Neural cell (in vitro differentiated cells): ENCODE data around the gene TDRD3. TPM values are rescaled to one million over a fixed set of nuclear protein-coding genes. Genes with fewer than 3 reads are reported as not detected.

ENCODE experiments used
- H2AFZ ChIP-seq: fragments of 200-600, 300-800 bp; sonication (generic), shearing (Covaris generic); 2 replicates; pipeline ENCODE4 v1.6.0; 2014; ENCODE audit warnings: low read depth, mild to moderate bottlenecking, antibody characterized with exemption, low read length, moderate library complexity
- H3F3A ChIP-seq: fragments of 200-600 bp; shearing (Covaris generic); 2 replicates; pipeline ENCODE4 v1.6.1; 2016; ENCODE audit warnings: mild to moderate bottlenecking, moderate library complexity, mixed read lengths, antibody characterized with exemption, low read length; ENCODE audit not compliant: insufficient read depth, poor library complexity, severe bottlenecking
- H3K27ac ChIP-seq: fragments of 200-600, 300-800 bp; sonication (generic), shearing (Covaris generic); 2 replicates; pipeline ENCODE4 v1.5.1; 2014; ENCODE audit warnings: mild to moderate bottlenecking, low read length, moderate library complexity
- H3K27me3 ChIP-seq: fragments of 300-800, 200-600 bp; sonication (generic), shearing (Covaris generic); 2 replicates; pipeline ENCODE4 v1.6.0; 2014; ENCODE audit warnings: mild to moderate bottlenecking, low read depth, low read length, moderate library complexity; ENCODE audit not compliant: insufficient read depth
- H3K36me3 ChIP-seq: fragments of 300-800, 200-600 bp; sonication (generic), shearing (Covaris generic); 2 replicates; pipeline ENCODE4 v1.5.1; 2014; ENCODE audit warnings: mild to moderate bottlenecking, antibody characterized with exemption, low read length, moderate library complexity; ENCODE audit not compliant: insufficient read depth
- H3K4me2 ChIP-seq: fragments of 300-800, 200-600 bp; sonication (generic), shearing (Covaris generic); 2 replicates; pipeline ENCODE4 v1.6.0; 2014; ENCODE audit warnings: mild to moderate bottlenecking, low read length
- H3K4me3 ChIP-seq: fragments of 300-800, 200-600 bp; sonication (generic), shearing (Covaris generic); 2 replicates; pipeline ENCODE4 v1.5.1; 2014; ENCODE audit warnings: mild to moderate bottlenecking, low read length, moderate library complexity
- H3K79me2 ChIP-seq: fragments of 200-600 bp; shearing (Covaris generic); replicated peaks from 2 replicates; pipeline ENCODE4 v1.6.0; 2014; ENCODE audit warnings: mild to moderate bottlenecking, low read length, moderate library complexity; ENCODE audit not compliant: insufficient read depth
- H3K9ac ChIP-seq: fragments of 300-800, 200-600 bp; sonication (generic), shearing (Covaris generic); 2 replicates; pipeline ENCODE4 v1.6.1; 2016; ENCODE audit warnings: mild to moderate bottlenecking, low read length, mixed read lengths
- H3K9me2 ChIP-seq: fragments of 200-600 bp; shearing (Covaris generic); 2 replicates; pipeline ENCODE4 v1.6.1; 2016; ENCODE audit warnings: mild to moderate bottlenecking, low read length, mixed read lengths; ENCODE audit not compliant: insufficient read depth
- H3K9me3 ChIP-seq: fragments of 200-600, 300-800 bp; sonication (generic), shearing (Covaris generic); 2 replicates; pipeline ENCODE4 v1.6.1; 2016; ENCODE audit warnings: mild to moderate bottlenecking, mixed run types, low read length, moderate library complexity, mixed read lengths
- H4K20me1 ChIP-seq: fragments of 200-600 bp; shearing (Covaris generic); 2 replicates; pipeline ENCODE4 v1.6.1; 2016; ENCODE audit warnings: mild to moderate bottlenecking, mixed run types; ENCODE audit not compliant: insufficient read depth
- EP300 ChIP-seq: fragments of 450-650 bp; conservative IDR thresholded peaks from 2 replicates; pipeline ENCODE4 v1.6.1; 2014; ENCODE audit warnings: antibody characterized with exemption, mild to moderate bottlenecking, moderate library complexity; ENCODE audit not compliant: poor library complexity, severe bottlenecking
- EZH2 ChIP-seq: fragments of 200-600, 300-800 bp; shearing (Covaris generic), sonication (generic); IDR thresholded peaks from 2 replicates; pipeline ENCODE4 v1.6.1; 2014; ENCODE audit warnings: antibody characterized with exemption, low read length, borderline replicate concordance, mild to moderate bottlenecking; ENCODE audit not compliant: insufficient read depth, poor library complexity, severe bottlenecking
- MXI1 ChIP-seq: fragments of 450-650 bp; conservative IDR thresholded peaks from 2 replicates; pipeline ENCODE4 v1.6.1; 2014; ENCODE audit warnings: antibody characterized with exemption, mild to moderate bottlenecking; ENCODE audit not compliant: poor library complexity, severe bottlenecking
- POLR2AphosphoS5 ChIP-seq: IDR thresholded peaks from 2 replicates; pipeline ENCODE4 v1.6.1; 2012
- RAD21 ChIP-seq: fragments of 450-650 bp; conservative IDR thresholded peaks from 2 replicates; pipeline ENCODE4 v1.6.1; 2014; ENCODE audit warnings: antibody characterized with exemption, mild to moderate bottlenecking, moderate library complexity
- REST ChIP-seq: IDR thresholded peaks from 2 replicates; pipeline ENCODE4 v1.6.1; 2012; ENCODE audit warnings: borderline replicate concordance
- SMC3 ChIP-seq: fragments of 450-650 bp; conservative IDR thresholded peaks from 2 replicates; pipeline ENCODE4 v1.6.1; 2014; ENCODE audit warnings: antibody characterized with exemption, mild to moderate bottlenecking, moderate library complexity; ENCODE audit not compliant: poor library complexity
- TAF1 ChIP-seq: IDR thresholded peaks from 2 replicates; pipeline ENCODE4 v1.6.1; 2012; ENCODE audit warnings: low read depth
- polyA plus RNA-seq: library from polyadenylated mRNA; depleted of rRNA; stranded (reverse); fragments of >200 nt; gene quantifications from 2 replicates; pipeline ENCODE4 v1.2.3, GENCODE V29; 2014
- TF ChIP-seq, protein P1 (sequence below): fragments of 450-650 bp; IDR thresholded peaks from 2 replicates; pipeline ENCODE4 v1.5.1; 2014; ENCODE audit warnings: antibody characterized with exemption, mild to moderate bottlenecking, moderate library complexity; ENCODE audit not compliant: poor library complexity, severe bottlenecking

The TDRD3 gene
- polyA plus RNA-seq, 1 donor from 2014 or later = 10.0 TPM

GRCh38 chr13:60467098-60467497 lies 70.1 kb downstream of the TDRD3 start:
- no peak overlapping the region for H3K4me2 ChIP-seq
- H3F3A ChIP-seq = no peaks in the 10 kb centered on the region
- no peak overlapping the region for H3K4me3 ChIP-seq
- no peak overlapping the region for H2AFZ ChIP-seq
- no peak overlapping the region for H3K27ac ChIP-seq
- no peaks in the 10 kb centered on the region for H3K27me3 ChIP-seq
- no peaks in the 10 kb centered on the region for H3K9me3 ChIP-seq
- H3K79me2 ChIP-seq = no peaks in the 10 kb centered on the region
- H3K9me2 ChIP-seq = no peaks in the 10 kb centered on the region
- no peak overlapping the region for H3K9ac ChIP-seq
- peaks cover under 1% of the 10 kb centered on the region for H3K36me3 ChIP-seq
- no peaks in the 10 kb centered on the region for H4K20me1 ChIP-seq
- TF ChIP-seq EZH2 (no peak), TAF1 (no peak), SMC3 (no peak), EP300 (no peak), MXI1 (no peak), RAD21 (no peak), REST (no peak), POLR2AphosphoS5 (no peak)
- TF ChIP-seq, protein P1, sequence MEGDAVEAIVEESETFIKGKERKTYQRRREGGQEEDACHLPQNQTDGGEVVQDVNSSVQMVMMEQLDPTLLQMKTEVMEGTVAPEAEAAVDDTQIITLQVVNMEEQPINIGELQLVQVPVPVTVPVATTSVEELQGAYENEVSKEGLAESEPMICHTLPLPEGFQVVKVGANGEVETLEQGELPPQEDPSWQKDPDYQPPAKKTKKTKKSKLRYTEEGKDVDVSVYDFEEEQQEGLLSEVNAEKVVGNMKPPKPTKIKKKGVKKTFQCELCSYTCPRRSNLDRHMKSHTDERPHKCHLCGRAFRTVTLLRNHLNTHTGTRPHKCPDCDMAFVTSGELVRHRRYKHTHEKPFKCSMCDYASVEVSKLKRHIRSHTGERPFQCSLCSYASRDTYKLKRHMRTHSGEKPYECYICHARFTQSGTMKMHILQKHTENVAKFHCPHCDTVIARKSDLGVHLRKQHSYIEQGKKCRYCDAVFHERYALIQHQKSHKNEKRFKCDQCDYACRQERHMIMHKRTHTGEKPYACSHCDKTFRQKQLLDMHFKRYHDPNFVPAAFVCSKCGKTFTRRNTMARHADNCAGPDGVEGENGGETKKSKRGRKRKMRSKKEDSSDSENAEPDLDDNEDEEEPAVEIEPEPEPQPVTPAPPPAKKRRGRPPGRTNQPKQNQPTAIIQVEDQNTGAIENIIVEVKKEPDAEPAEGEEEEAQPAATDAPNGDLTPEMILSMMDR = no peak

DNA sequence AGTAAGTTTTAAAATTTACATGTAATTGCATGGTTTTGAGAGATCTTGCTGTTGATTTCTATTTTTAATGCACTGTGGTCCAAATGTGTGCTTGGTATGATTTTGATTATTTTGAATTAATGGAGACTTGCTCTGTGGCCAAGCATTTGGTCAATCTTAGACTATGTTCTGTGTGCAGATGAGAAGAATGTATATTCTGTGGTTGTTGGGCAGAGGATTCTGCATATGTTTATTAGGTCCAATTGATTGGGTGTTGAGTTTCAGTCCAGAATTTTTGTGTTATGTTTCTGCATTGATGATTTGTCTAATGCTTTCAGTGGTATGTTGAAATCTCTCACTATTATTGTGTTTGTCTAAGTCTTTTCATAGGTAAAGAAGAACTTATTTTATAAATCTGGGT lies 82.3 kb downstream of the TDRD3 start:
- Histone ChIP-seq H3F3A (no peaks in the 10 kb centered on the region), H3K9ac (no peak overlapping the region), H4K20me1 (no peaks in the 10 kb centered on the region), H3K36me3 (peaks cover 2% of the 10 kb centered on the region), H3K9me2 (no peaks in the 10 kb centered on the region), H3K79me2 (no peaks in the 10 kb centered on the region), H3K27ac (no peak overlapping the region), H3K27me3 (no peaks in the 10 kb centered on the region), H3K4me3 (no peak overlapping the region), H2AFZ (no peak overlapping the region), H3K9me3 (no peaks in the 10 kb centered on the region), H3K4me2 (no peak overlapping the region)
- no peak for TF ChIP-seq REST
- TF ChIP-seq POLR2AphosphoS5 = no peak
